Left ventricle myocardium superior (tissue), 1 donor: ENCODE data around the gene ANKRD17. TPM values are rescaled to one million over a fixed set of nuclear protein-coding genes. Genes with fewer than 3 reads are reported as not detected.
"Not testable (repeated sequence)": the region's sequence is repeated elsewhere in the genome, so short reads cannot be mapped to it uniquely, and the experiment has no call there.

Experiments used
- ATAC-seq: fragments of 200-7000 bp; cut with Tn5 transposase; one replicate; pipeline ENCODE4 v1.9.1; 2020; ENCODE audit warnings: mild to moderate bottlenecking, moderate library complexity
- DNase-seq: peaks from one replicate; pipeline ENCODE4 v3.0.0-alpha.2; 2020
- intact Hi-C: fragments of 100-400 bp; cut with micrococcal nuclease; formaldehyde crosslinking; loops from one replicate; pipeline ENCODE4 v1.11.0; 2022
- long read RNA-seq: library from polyadenylated mRNA; unstranded; transcript quantifications from one replicate; pipeline ENCODE4 v2.0.0, GENCODE V29; 2021
- total RNA-seq: library from RNA; stranded (reverse); fragmentation: NEBNext Ultra II Directional; extraction: Animal tissue kit (Norgen Biotek cat#: 25700); gene quantifications from one replicate; pipeline ENCODE4 v1.2.1, GENCODE V29; 2021
- donor health status: DM: no; HTN: yes; CAD: no; lungs with severe emphysema.

ANKRD17 gene
- 53.3 TPM for total RNA-seq
- long read RNA-seq, partial matches to known transcripts = 51 of 62 reads
- long read RNA-seq, other reads (novel, unspliced or antisense) = 11 of 62 reads

- ATAC-seq = peak; percentile 91
- intact Hi-C loops = loop anchor here (5.0 to 10.0 kb wide), 2 partner anchors 134 to 192 kb away; partner anchors contain the start of gene COX18
- DNase-seq = peak; percentile 94
Observed at GRCh38 chr4:73258686-73259570, at the start of gene ANKRD17. Gene ANKRD17, minus strand, starts transcription at chr4:73258798. Its CDS starts 130 bp downstream, at chr4:73258668.

- DNase-seq (no peak), ATAC-seq (no peak)
- intact Hi-C loops = no loop called here
Observed at GRCh38 chr4:73308286-73308685, 49.7 kb upstream of the ANKRD17 start.

DNA sequence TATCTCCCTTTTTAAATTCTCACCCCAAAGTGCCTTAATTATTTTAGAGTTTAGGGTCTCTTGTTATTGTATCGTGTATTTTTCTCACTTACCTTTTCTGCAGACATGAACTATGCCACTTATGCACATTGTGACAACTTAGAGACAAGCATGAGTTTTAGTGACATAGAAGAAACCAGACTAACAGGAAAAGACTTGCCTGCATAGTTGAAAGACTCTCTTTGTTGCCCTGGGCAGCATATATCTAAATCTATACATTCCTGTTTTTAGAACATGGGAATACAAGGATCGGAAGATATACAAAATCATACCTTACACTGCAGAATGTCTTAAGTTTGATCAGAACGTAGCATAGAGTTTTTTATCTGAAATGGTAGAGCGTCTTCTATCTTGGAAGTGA lies 45.1 kb upstream of the ANKRD17 start:
- no peak for ATAC-seq

DNA sequence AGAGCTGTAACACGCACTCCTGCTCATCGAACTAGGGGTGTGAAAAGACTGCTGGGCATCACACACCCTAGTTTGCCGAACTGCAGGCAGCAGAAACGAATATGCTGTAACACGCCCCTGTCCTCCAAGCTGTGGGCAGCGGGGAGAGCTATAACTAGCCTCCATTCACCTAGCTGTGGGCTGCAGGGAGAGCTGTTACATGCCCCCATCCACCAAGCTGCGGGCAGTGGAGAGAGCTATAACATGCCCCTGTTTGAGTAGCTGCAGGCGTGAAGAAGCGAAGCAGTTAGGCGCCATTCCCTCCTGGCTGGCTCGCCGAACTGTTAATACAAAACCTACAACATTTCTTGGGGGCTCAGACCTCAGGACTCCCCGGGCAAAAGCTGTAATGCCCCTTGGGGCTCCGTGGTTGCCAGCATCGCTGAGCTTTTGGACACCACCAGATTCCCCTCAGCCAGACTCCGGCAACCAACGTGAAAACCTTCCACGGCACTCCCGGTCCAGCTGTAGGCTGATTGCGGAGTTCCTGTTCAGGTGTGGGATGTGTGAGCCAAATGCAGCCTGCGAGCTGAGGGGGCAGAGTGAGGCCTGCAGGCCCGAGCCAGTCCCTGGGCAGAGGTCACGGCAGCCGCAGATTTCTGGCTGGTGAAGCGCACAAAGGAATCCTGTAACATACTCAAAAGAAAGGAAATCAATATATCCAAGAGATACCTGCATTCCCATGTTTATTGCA lies 41.1 kb upstream of the ANKRD17 start:
- intact Hi-C loops = no loop called here
- DNase-seq (no peak), ATAC-seq (no peak)

More for the DNA sequence above, 45.1 kb upstream of the ANKRD17 start:
- DNase-seq = no peak
- intact Hi-C loops = no loop called here

DNA sequence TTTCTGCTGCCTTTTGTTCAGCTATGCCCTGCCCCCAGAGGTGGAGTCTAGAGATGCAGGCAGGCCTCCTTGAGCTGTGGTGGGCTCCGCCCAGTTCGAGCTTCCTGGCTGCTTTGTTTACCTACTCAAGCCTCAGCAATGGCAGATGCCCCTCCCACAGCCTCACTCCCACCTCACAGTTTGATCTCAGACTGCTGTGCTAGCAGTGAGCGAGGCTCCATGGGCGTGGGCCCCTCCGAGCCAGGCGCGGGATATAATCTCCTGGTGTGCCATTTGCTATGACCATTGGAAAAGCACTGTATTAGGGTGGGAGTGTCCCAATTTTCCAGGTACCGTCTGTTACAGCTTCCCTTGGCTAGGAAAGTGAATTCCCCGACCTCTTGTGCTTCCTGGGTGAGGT lies 34.1 kb upstream of the ANKRD17 start:
- DNase-seq, ATAC-seq, intact Hi-C loops: not testable (repeated sequence)

DNA sequence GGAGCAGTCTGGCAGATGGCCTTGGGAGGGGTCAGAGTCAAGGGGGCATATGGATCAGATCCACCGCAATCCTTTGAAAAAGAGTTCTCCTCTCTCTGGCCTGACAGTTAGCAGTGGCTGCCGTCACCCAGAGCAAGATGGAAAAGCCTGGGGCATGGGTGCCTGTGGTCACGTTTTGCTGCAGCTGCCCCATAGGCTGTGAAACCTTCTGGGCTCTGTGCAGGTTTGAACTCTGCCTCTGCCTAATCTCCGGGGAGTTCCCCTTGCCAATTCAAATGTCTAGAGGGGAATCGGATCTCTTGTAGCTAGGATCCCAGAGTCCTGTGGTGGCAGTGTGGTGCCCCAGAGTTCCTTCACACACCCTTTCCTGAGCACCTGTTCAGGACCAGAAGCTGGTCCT lies 23.4 kb upstream of the ANKRD17 start:
- ATAC-seq = no peak
- intact Hi-C loops = no loop called here
- no peak for DNase-seq

- ATAC-seq = no peak
- DNase-seq = no peak
- intact Hi-C loops = no loop called here
Observed at GRCh38 chr4:73281396-73281795, 22.8 kb upstream of the ANKRD17 start.

GRCh38 chr4:73277201-73277600 lies 18.6 kb upstream of the ANKRD17 start:
- no peak for DNase-seq
- intact Hi-C loops = no loop called here
- ATAC-seq = no peak

DNA sequence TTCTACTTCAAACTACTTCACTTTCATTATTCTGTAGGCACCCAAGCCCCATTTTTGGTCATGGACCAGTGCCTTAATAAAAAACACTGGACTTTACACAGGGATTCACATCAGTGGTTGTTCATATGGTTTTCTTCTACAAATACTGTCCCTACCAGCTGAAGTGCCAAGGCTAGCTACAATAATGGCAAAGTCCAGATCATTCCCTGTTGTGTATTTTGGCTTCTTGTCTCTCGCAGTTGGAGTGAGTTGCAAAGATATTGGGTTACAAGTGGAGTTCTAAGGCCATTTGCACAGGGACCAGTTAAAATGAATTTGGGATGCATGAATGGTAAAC lies 16.7 kb upstream of the ANKRD17 start:
- intact Hi-C loops = no loop called here
- ATAC-seq (no peak), DNase-seq (no peak)

DNA sequence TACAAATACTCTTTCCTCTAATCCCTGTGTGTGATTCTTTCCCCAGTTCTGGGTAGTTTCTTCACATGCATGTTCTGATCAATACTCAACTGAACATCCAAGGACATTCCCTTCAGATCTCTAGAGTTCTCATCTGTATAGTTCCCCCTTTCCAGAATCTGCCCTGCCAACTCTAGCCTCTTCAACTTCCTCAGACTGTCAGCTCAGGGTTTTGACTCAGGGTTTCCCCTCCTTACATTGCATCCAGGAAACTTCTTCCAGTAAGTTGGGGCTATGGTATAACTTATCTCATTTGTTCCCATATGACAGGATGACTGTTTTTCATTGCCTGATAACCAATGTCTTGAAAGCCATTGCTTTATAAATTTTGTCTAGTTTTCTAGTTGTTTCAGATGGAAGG lies 14.2 kb upstream of the ANKRD17 start:
- DNase-seq (no peak), ATAC-seq (no peak)
- intact Hi-C loops = no loop called here

DNA sequence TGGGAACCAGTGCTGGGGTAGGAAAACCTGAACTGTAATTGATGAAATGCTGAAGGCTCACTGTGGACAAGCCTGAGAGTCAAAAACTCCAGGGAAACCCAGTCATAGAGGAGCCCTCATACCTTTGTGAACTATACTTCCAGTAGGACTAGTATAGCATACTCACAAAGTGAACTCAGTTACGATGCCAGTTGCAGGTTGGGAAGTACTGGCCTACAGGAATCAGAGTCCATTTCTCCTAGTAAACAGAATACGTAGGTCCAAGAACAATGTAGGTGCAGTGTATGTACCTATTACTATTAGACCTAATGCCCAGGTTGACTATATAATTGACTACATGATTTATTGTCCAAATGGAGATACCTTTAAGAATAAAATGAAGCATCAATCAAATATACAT lies 8.5 kb upstream of the ANKRD17 start:
- intact Hi-C loops = no loop called here
- no peak for ATAC-seq

GRCh38 chr4:73259571-73260090 lies 1.0 kb upstream of the ANKRD17 start:
- no peak for DNase-seq
- intact Hi-C loops = loop anchor here (5.0 to 10.0 kb wide), 2 partner anchors 135 to 192 kb away; partner anchors contain the start of gene COX18

More for the DNA sequence above, 8.5 kb upstream of the ANKRD17 start:
- DNase-seq = no peak

GRCh38 chr4:73258436-73258685 lies 237 bp downstream of the ANKRD17 start:
- no peak for DNase-seq
- intact Hi-C loops = loop anchor here (5.0 to 10.0 kb wide), 2 partner anchors 134 to 191 kb away; partner anchors contain the start of gene COX18
- ATAC-seq = peak; percentile 60

More at GRCh38 chr4:73259571-73260090, 1.0 kb upstream of the ANKRD17 start:
- ATAC-seq = no peak

DNA sequence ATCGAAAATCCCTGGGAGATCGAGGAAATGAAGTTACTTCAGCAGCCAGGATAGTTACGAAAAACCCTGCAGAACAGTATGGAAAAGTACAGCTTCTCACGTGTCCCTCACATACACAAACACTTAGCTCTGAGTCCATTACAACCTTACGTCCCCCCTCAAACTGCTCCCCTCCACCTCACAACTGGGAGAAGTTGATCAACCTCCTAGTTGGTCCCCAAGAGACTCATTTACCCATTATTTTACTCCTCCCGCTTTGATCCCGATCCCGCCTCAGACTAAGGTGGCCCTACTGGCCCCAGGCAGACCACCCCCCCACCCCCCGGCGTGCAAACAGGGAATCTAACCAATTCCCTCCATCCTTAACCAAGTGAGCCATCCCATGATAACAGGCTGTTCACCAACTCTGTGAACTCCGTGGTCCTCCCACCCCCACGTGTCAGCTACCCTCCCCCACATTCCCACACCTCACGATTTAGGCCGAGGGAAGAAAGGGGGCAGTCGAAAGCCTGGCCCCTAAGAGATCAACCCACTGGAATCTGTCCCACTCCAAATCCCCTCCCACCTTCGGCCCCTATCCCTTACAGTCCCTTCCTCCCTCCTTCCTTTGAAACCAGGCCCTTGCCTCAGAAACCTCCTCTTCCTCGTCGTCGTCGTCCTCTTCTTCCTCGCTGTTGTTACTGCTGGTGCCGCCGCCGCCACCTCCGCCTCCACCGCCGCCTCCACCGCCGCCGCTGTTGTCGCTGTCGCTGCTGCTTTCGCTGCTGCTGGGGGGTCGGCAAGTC lies 755 bp downstream of the ANKRD17 start:
- DNase-seq = peak; percentile 29

DNA sequence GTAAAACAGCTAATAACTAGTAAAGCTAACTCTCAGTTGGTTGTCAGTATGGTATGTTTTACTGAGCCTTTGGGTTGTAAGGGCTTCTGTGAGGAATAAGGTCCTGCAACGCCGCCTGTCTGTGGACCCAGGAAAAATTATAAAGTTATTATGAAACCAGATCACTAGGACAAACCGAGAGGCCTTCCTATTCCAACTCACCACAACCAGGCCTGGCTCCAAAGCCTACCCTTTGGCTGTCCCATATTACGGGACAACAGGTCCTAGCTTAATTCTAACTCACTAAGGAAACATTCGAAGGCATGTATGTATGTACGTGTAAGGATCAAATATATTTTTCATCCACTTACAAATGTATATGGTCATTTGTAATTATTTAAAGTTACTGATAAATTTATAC lies 1.4 kb downstream of the ANKRD17 start:
- intact Hi-C loops = loop anchor here (5.0 to 10.0 kb wide), 2 partner anchors 132 to 190 kb away; partner anchors contain the start of gene COX18

More for the DNA sequence above, 755 bp downstream of the ANKRD17 start:
- intact Hi-C loops = loop anchor here (5.0 to 10.0 kb wide), 2 partner anchors 133 to 191 kb away; partner anchors contain the start of gene COX18
- ATAC-seq = peak; percentile 6

GRCh38 chr4:73255847-73256246 lies 2.8 kb downstream of the ANKRD17 start:
- not testable (repeated sequence) for DNase-seq, ATAC-seq
- intact Hi-C loops = loop anchor here (5.0 to 10.0 kb wide), 2 partner anchors 131 to 189 kb away; partner anchors contain the start of gene COX18

More for the DNA sequence above, 1.4 kb downstream of the ANKRD17 start:
- DNase-seq = peak; percentile 76
- ATAC-seq = peak; percentile 64

DNA sequence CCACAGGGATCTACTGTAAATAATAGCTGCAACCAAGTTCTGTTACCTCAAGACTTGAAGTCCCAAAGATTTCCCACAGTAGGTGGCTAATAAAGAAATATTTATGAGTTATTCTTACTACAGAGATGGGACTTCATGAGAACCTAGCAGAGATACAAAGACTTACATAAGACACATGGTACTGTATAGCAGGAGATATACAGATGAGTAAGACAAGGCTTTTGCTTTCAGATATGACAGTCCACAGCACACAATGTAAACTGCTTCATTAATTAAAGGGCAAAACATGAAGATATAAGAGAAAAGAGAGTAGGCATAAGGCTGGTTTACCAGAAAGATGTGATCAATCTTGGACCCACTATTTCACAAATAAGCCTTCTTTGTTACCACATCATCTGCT lies 6.6 kb downstream of the ANKRD17 start:
- no peak for DNase-seq
- intact Hi-C loops = loop anchor here (10.0 kb wide), 1 partner anchor 127 kb away; no protein-coding TSS in a partner anchor
- ATAC-seq = no peak

DNA sequence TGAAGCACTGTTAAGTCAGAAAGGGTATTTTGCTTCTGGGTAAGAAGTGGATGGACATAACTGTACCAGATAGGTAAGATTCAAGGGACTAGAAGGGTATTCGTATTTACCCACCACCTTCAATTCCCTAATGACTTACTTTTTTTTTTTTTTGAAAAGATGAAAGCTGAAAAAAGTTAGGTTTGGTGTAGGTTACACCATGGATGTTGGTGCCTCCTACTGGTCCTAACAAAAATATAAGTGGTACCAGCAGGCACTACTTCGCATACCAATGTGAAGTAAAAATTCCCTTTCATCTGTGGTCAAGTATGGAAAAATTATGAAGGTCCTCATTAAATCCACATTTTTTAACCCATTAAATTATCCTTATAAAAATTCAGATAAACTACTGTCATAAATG lies 7.2 kb downstream of the ANKRD17 start:
- no peak for DNase-seq
- ATAC-seq = no peak
- intact Hi-C loops = loop anchor here (10.0 kb wide), 1 partner anchor 127 kb away; no protein-coding TSS in a partner anchor

- DNase-seq = no peak
- intact Hi-C loops = loop anchor here (10.0 kb wide), 1 partner anchor 126 kb away; no protein-coding TSS in a partner anchor
- no peak for ATAC-seq
Observed at GRCh38 chr4:73250642-73251041, 8.0 kb downstream of the ANKRD17 start.
